Esophagus squamous epithelium (tissue), 4 donors: ENCODE measurements around the gene RGS18.

Experiments used
- POLR2A ChIP-seq, 4 donors: fragments of 450-650 bp; IDR thresholded peaks; one replicate each; pipeline ENCODE4 v1.6.1; 2017; ENCODE audit warnings: antibody characterized with exemption in 4 of 4, mild to moderate bottlenecking in 4 of 4, moderate library complexity in 3 of 4
- TF ChIP-seq, protein P1 (sequence below), 6 experiments: fragments of 450-650 bp in 4 of 6; fragments of 200-600 bp in 2 of 6; sonication (generic) in 2 of 6; IDR thresholded peaks; one replicate each; pipeline ENCODE4 v1.5.1; 2016 to 2019; ENCODE audit warnings: antibody characterized with exemption in 6 of 6, mild to moderate bottlenecking in 4 of 6, moderate library complexity in 4 of 6

DNA sequence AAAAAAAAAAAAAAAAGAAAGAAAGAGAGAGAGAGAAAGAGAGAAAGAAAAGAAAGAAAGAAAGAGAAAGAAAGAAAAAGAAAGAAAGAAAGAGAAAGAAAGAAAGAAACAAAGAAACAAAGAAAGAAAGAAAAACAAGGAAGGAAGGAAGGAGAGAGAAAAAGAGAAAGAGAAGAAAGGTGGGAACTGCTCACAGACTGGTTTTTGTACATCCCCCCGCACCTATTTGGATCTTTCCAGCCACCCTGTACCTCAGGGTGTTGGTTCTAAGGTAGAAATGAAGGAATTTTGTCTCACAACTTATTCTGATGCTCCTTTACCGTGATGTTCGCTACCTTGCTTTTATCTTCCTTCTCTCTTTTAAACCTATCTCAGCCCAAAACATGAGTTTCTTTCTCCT, 43.3 kb upstream of the RGS18 start:
- TF ChIP-seq, protein P1, sequence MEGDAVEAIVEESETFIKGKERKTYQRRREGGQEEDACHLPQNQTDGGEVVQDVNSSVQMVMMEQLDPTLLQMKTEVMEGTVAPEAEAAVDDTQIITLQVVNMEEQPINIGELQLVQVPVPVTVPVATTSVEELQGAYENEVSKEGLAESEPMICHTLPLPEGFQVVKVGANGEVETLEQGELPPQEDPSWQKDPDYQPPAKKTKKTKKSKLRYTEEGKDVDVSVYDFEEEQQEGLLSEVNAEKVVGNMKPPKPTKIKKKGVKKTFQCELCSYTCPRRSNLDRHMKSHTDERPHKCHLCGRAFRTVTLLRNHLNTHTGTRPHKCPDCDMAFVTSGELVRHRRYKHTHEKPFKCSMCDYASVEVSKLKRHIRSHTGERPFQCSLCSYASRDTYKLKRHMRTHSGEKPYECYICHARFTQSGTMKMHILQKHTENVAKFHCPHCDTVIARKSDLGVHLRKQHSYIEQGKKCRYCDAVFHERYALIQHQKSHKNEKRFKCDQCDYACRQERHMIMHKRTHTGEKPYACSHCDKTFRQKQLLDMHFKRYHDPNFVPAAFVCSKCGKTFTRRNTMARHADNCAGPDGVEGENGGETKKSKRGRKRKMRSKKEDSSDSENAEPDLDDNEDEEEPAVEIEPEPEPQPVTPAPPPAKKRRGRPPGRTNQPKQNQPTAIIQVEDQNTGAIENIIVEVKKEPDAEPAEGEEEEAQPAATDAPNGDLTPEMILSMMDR (IDR thresholded peaks at IDR 0.05) = no peak
- TF ChIP-seq POLR2A (IDR thresholded peaks at IDR 0.05) = no peak
